Liver (tissue), 9 donors: Measurements from ENCODE around the gene CTNNA2. TPM values are rescaled to one million over a fixed set of nuclear protein-coding genes. Genes with fewer than 3 reads are reported as not detected.

ENCODE experiments used
- DNase-seq: peaks from one replicate; pipeline ENCODE4 v3.0.0-alpha.2; 2017; ENCODE audit warnings: low spot score
- H3K27ac ChIP-seq, 2 donors: one replicate each; pipeline ENCODE4 v1.7.0; 2013; ENCODE audit warnings: inconsistent platforms in 2 of 2, low read length in 2 of 2, control low read depth in 1 of 2, low read depth in 1 of 2, mild to moderate bottlenecking in 1 of 2
- H3K27me3 ChIP-seq, 4 donors: one replicate each; pipeline versions ENCODE4 v1.6.1 to v1.7.0; 2013; ENCODE audit warnings: low read length in 3 of 4, inconsistent platforms in 1 of 4, mild to moderate bottlenecking in 1 of 4, moderate library complexity in 1 of 4; ENCODE audit not compliant: control insufficient read depth in 4 of 4, insufficient read depth in 4 of 4
- H3K36me3 ChIP-seq, 4 donors: one replicate each; pipeline versions ENCODE4 v1.6.1 to v1.7.0; 2013; ENCODE audit warnings: low read length in 3 of 4, mild to moderate bottlenecking in 3 of 4, low read depth in 1 of 4, moderate library complexity in 1 of 4; ENCODE audit not compliant: control insufficient read depth in 4 of 4, insufficient read depth in 3 of 4
- H3K4me1 ChIP-seq, 4 donors: one replicate each; pipeline versions ENCODE4 v1.6.1 to v1.7.0; 2013; ENCODE audit warnings: low read length in 3 of 4, mild to moderate bottlenecking in 3 of 4, moderate library complexity in 1 of 4; ENCODE audit not compliant: control insufficient read depth in 4 of 4, insufficient read depth in 4 of 4
- H3K4me3 ChIP-seq, 3 donors: one replicate each; pipeline versions ENCODE4 v1.6.1 to v1.7.0; 2013; ENCODE audit warnings: low read length in 3 of 3, control low read depth in 1 of 3, low read depth in 1 of 3, mild to moderate bottlenecking in 1 of 3
- H3K9ac ChIP-seq, 2 donors: one replicate each; pipeline ENCODE4 v1.7.0; 2013; ENCODE audit warnings: low read length in 2 of 2, mild to moderate bottlenecking in 2 of 2, moderate library complexity in 2 of 2, control low read depth in 1 of 2, low read depth in 1 of 2
- H3K9me3 ChIP-seq, 4 donors: one replicate each; pipeline versions ENCODE4 v1.6.1 to v1.7.0; 2013; ENCODE audit warnings: low read length in 3 of 4; ENCODE audit not compliant: control insufficient read depth in 4 of 4
- ATF3 ChIP-seq: IDR thresholded peaks from 2 replicates; pipeline ENCODE4 v1.6.1; 2016; ENCODE audit warnings: antibody characterized with exemption
- CTCF ChIP-seq: fragments of 150-350 bp; IDR thresholded peaks from 2 replicates; pipeline ENCODE4 v1.5.1; 2017; ENCODE audit warnings: improper control_type of control experiment, low read depth, low read length; ENCODE audit not compliant: missing input control
- EGR1 ChIP-seq, 2 donors: IDR thresholded peaks; 2 replicates each; pipeline ENCODE4 v1.6.1; 2016 to 2018; ENCODE audit warnings: antibody characterized with exemption in 2 of 2, low read depth in 2 of 2
- FOXA1 ChIP-seq: IDR thresholded peaks from 2 replicates; pipeline ENCODE4 v1.6.1; 2016; ENCODE audit warnings: antibody characterized with exemption
- FOXA2 ChIP-seq: IDR thresholded peaks from 2 replicates; pipeline ENCODE4 v1.6.1; 2016; ENCODE audit warnings: antibody characterized with exemption
- GABPA ChIP-seq, 2 donors: IDR thresholded peaks in 1 of 2; conservative IDR thresholded peaks in 1 of 2; 2 replicates each; pipeline ENCODE4 v1.6.1; 2016; ENCODE audit warnings: antibody characterized with exemption in 2 of 2, mild to moderate bottlenecking in 1 of 2, moderate library complexity in 1 of 2
- HNF4A ChIP-seq, 2 donors: conservative IDR thresholded peaks; 2 replicates each; pipeline ENCODE4 v1.6.1; 2016; ENCODE audit warnings: antibody characterized with exemption in 2 of 2, mild to moderate bottlenecking in 2 of 2
- HNF4G ChIP-seq: IDR thresholded peaks from 2 replicates; pipeline ENCODE4 v1.6.1; 2016; ENCODE audit warnings: antibody characterized with exemption
- JUND ChIP-seq, 2 donors: IDR thresholded peaks; 2 replicates each; pipeline ENCODE4 v1.6.1; 2016; ENCODE audit warnings: antibody characterized with exemption in 2 of 2
- MAX ChIP-seq: IDR thresholded peaks from 2 replicates; pipeline ENCODE4 v1.6.1; 2016; ENCODE audit warnings: antibody characterized with exemption
- NR2F2 ChIP-seq: IDR thresholded peaks from 2 replicates; pipeline ENCODE4 v1.6.1; 2016; ENCODE audit warnings: antibody characterized with exemption
- RAD21 ChIP-seq, 2 donors: IDR thresholded peaks; 2 replicates each; pipeline ENCODE4 v1.6.1; 2016; ENCODE audit warnings: antibody characterized with exemption in 2 of 2, mild to moderate bottlenecking in 2 of 2
- REST ChIP-seq: IDR thresholded peaks from 2 replicates; pipeline ENCODE4 v1.6.1; 2016; ENCODE audit warnings: antibody characterized with exemption, mild to moderate bottlenecking
- RXRA ChIP-seq, 2 donors: IDR thresholded peaks; 2 replicates each; pipeline ENCODE4 v1.6.1; 2017 to 2018; ENCODE audit warnings: antibody characterized with exemption in 2 of 2, mild to moderate bottlenecking in 1 of 2
- SP1 ChIP-seq: IDR thresholded peaks from 2 replicates; pipeline ENCODE4 v1.6.1; 2018; ENCODE audit warnings: antibody characterized with exemption, mild to moderate bottlenecking
- TAF1 ChIP-seq: conservative IDR thresholded peaks from 2 replicates; pipeline ENCODE4 v1.6.1; 2016; ENCODE audit warnings: antibody characterized with exemption, mild to moderate bottlenecking
- YY1 ChIP-seq: IDR thresholded peaks from 2 replicates; pipeline ENCODE4 v1.6.1; 2016; ENCODE audit warnings: antibody characterized with exemption, mild to moderate bottlenecking
- ZBTB33 ChIP-seq: IDR thresholded peaks from 2 replicates; pipeline ENCODE4 v1.6.1; 2016; ENCODE audit warnings: antibody characterized with exemption
- WGBS: extraction: QIAGEN DNeasy Blood & Tissue Kit; methylation state at CpG from one replicate; pipeline ENCODE4 v1.1.7; 2013; 5-methylcytosine and 5-hydroxymethylcytosine counted together
- polyA plus RNA-seq, 2 donors: library from polyadenylated mRNA; stranded (reverse) in 1 of 2; unstranded in 1 of 2; fragments of 200-250 nt in 1 of 2; fragments of >200 nt in 1 of 2; fragmentation: Nextera tagmentation in 1 of 2; extraction: Ambion mirVana in 1 of 2; gene quantifications; one replicate each; pipeline versions ENCODE4 v1.2.1 to v1.2.3, GENCODE V29; 2013 to 2015
- total RNA-seq, 2 donors: library from RNA; depleted of rRNA; stranded (reverse); fragments of >200 nt; gene quantifications; one replicate each; pipeline ENCODE4 v1.2.3, GENCODE V29; 2014
- donor health status: healthy.
- donor health status: healthy.
- donor health status: healthy.
- donor health status: healthy.
- donor health status: healthy.

The CTNNA2 gene
- total and polyA plus RNA-seq, 4 donors = 0.05 TPM; not detected in 3

GRCh38 chr2:80311304-80311703, 798.5 kb downstream of the CTNNA2 start:
- Histone ChIP-seq H3K9me3 (no peaks in the 10 kb centered on the region), H3K27me3 (peaks cover 0 to 6% (median 0%) of the 10 kb centered on the region in 4 donors), H3K4me1 (no peaks in the 10 kb centered on the region), H3K27ac (no peak overlapping the region), H3K9ac (no peak overlapping the region), H3K36me3 (no peaks in the 10 kb centered on the region), H3K4me3 (no peak overlapping the region)
- TF ChIP-seq GABPA (IDR thresholded peaks at IDR 0.05 in 1 of 2, conservative IDR thresholded peaks at IDR 0.05 in 1 of 2) (no peak), FOXA1 (no peak), JUND (IDR thresholded peaks at IDR 0.05) (no peak), ZBTB33 (no peak), ATF3 (no peak), TAF1 (no peak), HNF4G (no peak), NR2F2 (no peak), EGR1 (IDR thresholded peaks at IDR 0.05; ENCODE audit: low read depth in 2 of 2) (no peak), RAD21 (IDR thresholded peaks at IDR 0.05) (no peak), FOXA2 (no peak), HNF4A (conservative IDR thresholded peaks at IDR 0.05) (no peak), SP1 (no peak), YY1 (no peak), REST (no peak), MAX (no peak), RXRA (IDR thresholded peaks at IDR 0.05) (no peak), CTCF (no peak)
- 52% methylated on average over 3 of the region's 3 CpGs for whole genome bisulfite sequencing
- DNase-seq = no peak
